A673 (cell line): Measurements from ENCODE around the gene RAPGEF5. TPM values are rescaled to one million over a fixed set of nuclear protein-coding genes. Genes with fewer than 3 reads are reported as not detected.

Experiments used
- BruUV-seq: library from RNA; stranded (reverse); fragments of 400-500 nt; replicated peaks from 2 replicates; lab custom pipeline; 2021; lab: Mats Ljungman, UMichigan
- CTCF ChIA-PET: fragments of 300-600 bp; sonication (Branson Sonifier 250); formaldehyde crosslinking; loops from one replicate; lab custom pipeline; 2022; ENCODE audit warnings: antibody characterized with exemption; lab: Charles Lee
- POLR2A ChIA-PET: fragments of 300-600 bp; sonication (Branson Sonifier 250); formaldehyde crosslinking; loops from one replicate; lab custom pipeline; 2022; ENCODE audit warnings: antibody characterized with exemption; ENCODE audit not compliant: low non-redundant PET; lab: Charles Lee
- DNase-seq: peaks from one replicate; pipeline ENCODE4 v3.0.0-alpha.2; 2015; ENCODE audit warnings: low spot score
- H3K27ac ChIP-seq: fragments of 200-600 bp; sonication (generic); 2 replicates; pipeline ENCODE4 v1.5.1; 2016; ENCODE audit warnings: mixed run types, low read depth, mild to moderate bottlenecking, mixed read lengths, antibody characterized with exemption, low read length; ENCODE audit not compliant: poor library complexity, severe bottlenecking
- H3K27me3 ChIP-seq: fragments of 200-600 bp; sonication (generic); replicated peaks from 2 replicates; pipeline ENCODE4 v1.6.1; 2017; ENCODE audit warnings: mixed run types, low read depth, mild to moderate bottlenecking, mixed read lengths, antibody characterized with exemption, low read length; ENCODE audit not compliant: insufficient read depth, poor library complexity
- H3K36me3 ChIP-seq: fragments of 200-600 bp; sonication (generic); 2 replicates; pipeline ENCODE4 v1.6.1; 2016; ENCODE audit warnings: mixed run types, mild to moderate bottlenecking, mixed read lengths, antibody characterized with exemption, low read length; ENCODE audit not compliant: insufficient read depth, poor library complexity, severe bottlenecking
- H3K4me1 ChIP-seq: fragments of 200-600 bp; sonication (generic); 2 replicates; pipeline ENCODE4 v1.6.1; 2017; ENCODE audit warnings: mixed run types, mild to moderate bottlenecking, mixed read lengths, antibody characterized with exemption, low read length; ENCODE audit not compliant: insufficient read depth, poor library complexity, severe bottlenecking
- H3K4me3 ChIP-seq: fragments of 200-600 bp; sonication (generic); 2 replicates; pipeline ENCODE4 v1.5.1; 2016; ENCODE audit warnings: low read depth, mixed run types, mild to moderate bottlenecking, mixed read lengths, low read length; ENCODE audit not compliant: poor library complexity, severe bottlenecking
- H3K9me3 ChIP-seq: fragments of 200-600 bp; sonication (generic); 2 replicates; pipeline ENCODE4 v1.6.1; 2016; ENCODE audit warnings: mixed run types, low read depth, mild to moderate bottlenecking, mixed read lengths, antibody characterized with exemption, low read length; ENCODE audit not compliant: poor library complexity, severe bottlenecking
- EZH2 ChIP-seq: fragments of 200-600 bp; sonication (generic); IDR thresholded peaks from 2 replicates; pipeline ENCODE4 v1.6.1; 2017; ENCODE audit warnings: borderline replicate concordance, low read depth, mild to moderate bottlenecking, mixed read lengths, antibody characterized with exemption, low read length; ENCODE audit not compliant: poor library complexity, severe bottlenecking
- intact Hi-C: fragments of 100-400 bp; cut with micrococcal nuclease; formaldehyde crosslinking; loops from one replicate; pipeline ENCODE4 v1.10.0; 2022; ENCODE audit not compliant: unreplicated experiment
- total RNA-seq: library from RNA; stranded (reverse); gene quantifications from 2 replicates; pipeline ENCODE4 v1.2.3, GENCODE V29; 2021
- TF ChIP-seq, protein P1 (sequence below): fragments of 300-800, 200-600 bp; sonication (generic); conservative IDR thresholded peaks from 2 replicates; pipeline ENCODE4 v1.5.1; 2017; ENCODE audit warnings: low read depth, mild to moderate bottlenecking, antibody characterized with exemption, low read length, moderate library complexity, mixed read lengths

The RAPGEF5 gene
- total RNA-seq, 1 experiment from 2014 or later: 10.7 TPM

DNA sequence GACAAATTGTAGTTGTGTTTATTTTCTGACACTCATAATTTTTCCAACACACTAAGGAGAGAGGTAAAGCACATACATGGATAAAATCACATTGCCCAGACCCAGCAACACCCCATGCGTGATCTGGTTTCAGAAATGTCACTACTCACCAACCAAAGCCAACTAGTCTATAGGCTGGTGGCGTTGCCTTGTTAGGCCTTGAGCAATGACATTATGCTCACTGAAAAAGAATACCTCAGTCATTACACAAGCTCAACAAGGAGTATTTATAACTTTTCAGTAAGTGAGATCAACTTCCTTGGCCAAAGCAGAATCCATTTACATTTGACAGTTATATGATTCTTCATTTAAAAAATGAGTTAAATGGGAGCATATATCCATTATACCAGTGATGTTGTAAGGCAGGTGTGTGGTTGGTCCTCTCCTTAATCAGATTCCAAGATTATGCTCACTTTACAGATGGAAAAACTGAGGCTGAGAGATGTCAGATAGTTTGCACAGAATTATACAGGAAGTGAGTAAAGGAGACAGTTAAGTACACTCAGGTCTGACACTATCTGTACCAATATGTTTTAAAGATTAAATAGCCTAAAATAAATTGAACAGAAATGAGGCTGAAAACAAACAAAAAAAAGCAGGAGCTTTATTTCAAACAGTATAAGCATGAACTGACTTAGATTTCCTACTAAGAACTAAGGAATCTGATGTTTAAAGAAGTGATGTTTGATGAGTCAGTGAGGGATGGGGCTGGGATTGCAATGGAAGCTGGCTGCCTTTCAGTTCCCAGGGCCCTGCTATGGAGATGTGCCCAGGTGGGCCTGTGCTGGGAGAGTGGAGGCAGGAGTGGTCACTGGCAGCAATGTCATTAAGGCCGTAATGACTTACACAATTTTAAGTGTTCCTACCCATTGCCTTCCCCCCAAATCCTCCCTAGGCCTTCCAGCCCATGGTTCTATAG lies 118.3 kb downstream of the RAPGEF5 start:
- TF ChIP-seq, protein P1, sequence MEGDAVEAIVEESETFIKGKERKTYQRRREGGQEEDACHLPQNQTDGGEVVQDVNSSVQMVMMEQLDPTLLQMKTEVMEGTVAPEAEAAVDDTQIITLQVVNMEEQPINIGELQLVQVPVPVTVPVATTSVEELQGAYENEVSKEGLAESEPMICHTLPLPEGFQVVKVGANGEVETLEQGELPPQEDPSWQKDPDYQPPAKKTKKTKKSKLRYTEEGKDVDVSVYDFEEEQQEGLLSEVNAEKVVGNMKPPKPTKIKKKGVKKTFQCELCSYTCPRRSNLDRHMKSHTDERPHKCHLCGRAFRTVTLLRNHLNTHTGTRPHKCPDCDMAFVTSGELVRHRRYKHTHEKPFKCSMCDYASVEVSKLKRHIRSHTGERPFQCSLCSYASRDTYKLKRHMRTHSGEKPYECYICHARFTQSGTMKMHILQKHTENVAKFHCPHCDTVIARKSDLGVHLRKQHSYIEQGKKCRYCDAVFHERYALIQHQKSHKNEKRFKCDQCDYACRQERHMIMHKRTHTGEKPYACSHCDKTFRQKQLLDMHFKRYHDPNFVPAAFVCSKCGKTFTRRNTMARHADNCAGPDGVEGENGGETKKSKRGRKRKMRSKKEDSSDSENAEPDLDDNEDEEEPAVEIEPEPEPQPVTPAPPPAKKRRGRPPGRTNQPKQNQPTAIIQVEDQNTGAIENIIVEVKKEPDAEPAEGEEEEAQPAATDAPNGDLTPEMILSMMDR: no peak
- no peak for TF ChIP-seq EZH2
- Histone ChIP-seq H3K4me1 (no peaks in the 10 kb centered on the region), H3K27ac (no peak overlapping the region), H3K9me3 (no peaks in the 10 kb centered on the region), H3K27me3 (no peaks in the 10 kb centered on the region), H3K36me3 (no peaks in the 10 kb centered on the region), H3K4me3 (no peak overlapping the region)
- no peak for DNase-seq
- no TSS peak for BruUV-seq
- POLR2A ChIA-PET: no interaction called here
- intact Hi-C loops: no loop called here
- CTCF ChIA-PET: no interaction called here

DNA sequence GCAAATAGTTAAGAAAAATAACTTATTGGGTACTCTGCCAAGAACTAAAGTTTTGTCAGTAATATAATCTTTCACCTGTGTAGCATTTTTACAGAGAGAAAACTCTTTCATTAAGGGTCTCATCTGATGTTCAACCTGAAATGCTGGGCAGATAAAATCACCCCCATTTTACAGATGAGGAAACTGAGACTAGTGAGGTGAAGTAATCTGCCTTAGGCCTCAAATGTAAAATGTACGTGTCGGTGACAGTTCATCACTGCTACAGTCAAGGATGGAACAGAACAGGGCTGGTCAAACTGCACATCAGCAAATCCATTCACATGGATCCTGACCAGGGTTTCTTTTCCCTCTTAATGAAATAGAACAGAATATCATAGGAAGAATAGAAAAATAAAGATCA lies 121.8 kb downstream of the RAPGEF5 start:
- no peak overlapping the region for H3K27ac ChIP-seq
- no TSS peak for BruUV-seq
- DNase-seq: no peak
- H3K4me3 ChIP-seq: no peak overlapping the region
- no peaks in the 10 kb centered on the region for H3K36me3 ChIP-seq
- ChIA-PET POLR2A (no interaction called here), CTCF (no interaction called here)
- TF ChIP-seq, protein P1: no peak
- TF ChIP-seq EZH2: no peak
- H3K9me3 ChIP-seq: no peaks in the 10 kb centered on the region
- intact Hi-C loops: no loop called here
- H3K4me1 ChIP-seq: no peaks in the 10 kb centered on the region
- H3K27me3 ChIP-seq: no peaks in the 10 kb centered on the region

DNA sequence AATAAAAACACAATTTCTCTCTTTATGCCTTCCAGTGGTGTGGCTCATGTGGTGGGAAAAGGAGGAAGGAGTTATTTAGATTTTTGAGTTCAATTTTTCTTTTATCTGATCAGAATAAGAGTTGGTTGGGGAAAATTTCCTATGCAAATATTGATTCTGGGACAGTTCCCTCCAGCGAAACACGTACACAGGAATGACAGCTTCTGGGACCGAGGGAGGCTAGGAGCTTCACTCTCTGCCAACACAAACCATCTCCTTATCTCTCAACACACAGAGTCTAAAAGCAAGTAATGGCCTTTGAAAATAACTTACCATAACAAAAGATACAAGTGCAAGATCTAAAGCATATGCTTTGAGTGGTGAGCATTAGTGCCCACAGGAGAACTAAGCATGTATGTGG lies 122.7 kb downstream of the RAPGEF5 start:
- no TSS peak for BruUV-seq
- no peaks in the 10 kb centered on the region for H3K9me3 ChIP-seq
- H3K4me1 ChIP-seq: no peaks in the 10 kb centered on the region
- ChIA-PET CTCF (no interaction called here), POLR2A (no interaction called here)
- no peak for DNase-seq
- intact Hi-C loops: no loop called here
- no peaks in the 10 kb centered on the region for H3K36me3 ChIP-seq
- no peak overlapping the region for H3K27ac ChIP-seq
- no peak overlapping the region for H3K4me3 ChIP-seq
- H3K27me3 ChIP-seq: no peaks in the 10 kb centered on the region
- TF ChIP-seq EZH2: no peak
- TF ChIP-seq, protein P1: no peak
